Parathyroid adenoma (tissue), 2 donors: Measurements from ENCODE around the gene TOMM34.

Experiments
- H2AFZ ChIP-seq: fragments of 300-600 bp; sonication (generic); one replicate; pipeline ENCODE4 v1.7.0; 2017; ENCODE audit warnings: antibody characterized with exemption, mild to moderate bottlenecking
- H3K27ac ChIP-seq: fragments of 300-600 bp; sonication (generic); one replicate; pipeline ENCODE4 v1.7.0; 2017
- H3K27me3 ChIP-seq: fragments of 300-600 bp; sonication (generic); one replicate; pipeline ENCODE4 v1.7.0; 2017; ENCODE audit warnings: low read length; ENCODE audit not compliant: control insufficient read depth, insufficient read depth
- H3K36me3 ChIP-seq: fragments of 300-600 bp; sonication (generic); one replicate; pipeline ENCODE4 v1.7.0; 2017; ENCODE audit warnings: low read length; ENCODE audit not compliant: control insufficient read depth, insufficient read depth
- H3K4me1 ChIP-seq: fragments of 300-600 bp; sonication (generic); one replicate; pipeline ENCODE4 v1.7.0; 2017; ENCODE audit warnings: control low read depth
- H3K4me2 ChIP-seq: fragments of 300-600 bp; sonication (generic); one replicate; pipeline ENCODE4 v1.7.0; 2017; ENCODE audit warnings: low read length
- H3K4me3 ChIP-seq: fragments of 300-600 bp; sonication (generic); one replicate; pipeline ENCODE4 v1.7.0; 2017; ENCODE audit warnings: low read depth, low read length
- H3K79me2 ChIP-seq: fragments of 300-600 bp; sonication (generic); one replicate; pipeline ENCODE4 v1.7.0; 2017; ENCODE audit warnings: control low read depth
- H3K9ac ChIP-seq: fragments of 300-600 bp; sonication (generic); one replicate; pipeline ENCODE4 v1.7.0; 2017; ENCODE audit warnings: mild to moderate bottlenecking
- H3K9me3 ChIP-seq: fragments of 300-600 bp; sonication (generic); one replicate; pipeline ENCODE4 v1.7.0; 2017; ENCODE audit warnings: low read length; ENCODE audit not compliant: control insufficient read depth
- CTCF ChIP-seq: fragments of 300-600 bp; sonication (generic); IDR thresholded peaks from one replicate; pipeline ENCODE4 v1.7.0; 2017; ENCODE audit warnings: antibody characterized with exemption, mild to moderate bottlenecking
- donor health status: primary hyperparathyroidism.

TOMM34 gene

GRCh38 chr20:44981736-44982406 lies 21.7 kb upstream of the TOMM34 start:
- Histone ChIP-seq H3K4me3 (no peak overlapping the region), H3K4me1 (peaks cover 10% of the 10 kb centered on the region), H2AFZ (no peak overlapping the region), H3K27ac (no peak overlapping the region), H3K79me2 (no peaks in the 10 kb centered on the region), H3K27me3 (no peaks in the 10 kb centered on the region), H3K4me2 (no peak overlapping the region), H3K9me3 (no peaks in the 10 kb centered on the region), H3K36me3 (no peaks in the 10 kb centered on the region), H3K9ac (no peak overlapping the region)
- TF ChIP-seq CTCF = no peak

DNA sequence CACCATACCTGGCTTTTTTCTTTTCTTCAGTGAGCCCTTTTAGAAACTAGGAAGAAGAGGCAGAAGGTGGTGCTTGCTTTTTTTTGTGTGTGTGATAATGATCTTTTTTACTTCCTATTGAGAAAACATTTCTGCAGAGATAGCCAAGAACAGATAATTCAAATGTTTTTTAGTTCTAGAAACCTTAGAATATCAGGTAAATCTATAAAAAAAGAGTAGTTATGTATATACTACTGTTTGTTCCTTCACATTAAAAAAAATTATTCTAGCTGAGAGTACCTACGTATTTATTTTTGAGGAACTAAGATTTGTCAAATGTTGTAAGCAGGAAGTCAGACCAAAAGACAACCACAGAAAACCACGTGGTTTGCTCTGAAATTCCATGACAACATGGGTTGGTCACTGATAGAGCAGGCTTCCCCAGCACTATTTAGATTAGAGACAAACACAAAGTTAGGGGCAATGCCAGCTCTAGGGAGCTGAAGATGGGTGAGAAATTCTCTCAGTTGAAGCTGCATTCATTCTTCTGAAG lies 19.0 kb upstream of the TOMM34 start:
- peak overlapping the region; percentile 33 for H2AFZ ChIP-seq
- no peak overlapping the region for H3K4me3 ChIP-seq
- no peak for TF ChIP-seq CTCF
- H3K9ac ChIP-seq = no peak overlapping the region
- H3K4me2 ChIP-seq = peak overlapping the region; percentile 8
- H3K4me1 ChIP-seq = peaks cover 10% of the 10 kb centered on the region
- no peaks in the 10 kb centered on the region for H3K79me2 ChIP-seq
- no peaks in the 10 kb centered on the region for H3K27me3 ChIP-seq
- no peaks in the 10 kb centered on the region for H3K9me3 ChIP-seq
- no peaks in the 10 kb centered on the region for H3K36me3 ChIP-seq
- peak overlapping the region; percentile 62 for H3K27ac ChIP-seq

DNA sequence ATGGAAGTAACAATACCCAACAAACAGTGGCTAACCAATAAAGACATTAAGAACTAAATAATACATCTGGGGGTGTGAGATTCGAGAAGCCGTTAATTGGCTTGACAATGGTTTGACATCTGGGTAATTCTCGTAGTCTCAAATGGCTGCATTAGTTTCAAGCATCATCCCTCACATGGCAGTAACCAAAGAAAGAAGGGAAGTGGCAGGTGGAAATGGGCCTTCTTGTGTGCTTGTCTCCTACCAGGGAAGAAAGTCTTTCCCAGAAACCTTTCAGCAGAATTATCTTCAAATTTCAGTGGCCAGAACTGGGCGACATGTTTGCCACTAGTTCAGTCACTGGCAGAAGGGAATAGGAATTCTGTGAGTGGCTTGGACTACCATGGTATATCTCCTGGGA lies 16.5 kb upstream of the TOMM34 start:
- Histone ChIP-seq H3K27me3 (no peaks in the 10 kb centered on the region), H3K4me1 (peaks cover 10% of the 10 kb centered on the region), H3K4me2 (no peak overlapping the region), H3K9me3 (no peaks in the 10 kb centered on the region), H3K79me2 (no peaks in the 10 kb centered on the region), H3K27ac (no peak overlapping the region), H3K4me3 (no peak overlapping the region), H3K36me3 (no peaks in the 10 kb centered on the region), H3K9ac (no peak overlapping the region), H2AFZ (no peak overlapping the region)
- no peak for TF ChIP-seq CTCF

DNA sequence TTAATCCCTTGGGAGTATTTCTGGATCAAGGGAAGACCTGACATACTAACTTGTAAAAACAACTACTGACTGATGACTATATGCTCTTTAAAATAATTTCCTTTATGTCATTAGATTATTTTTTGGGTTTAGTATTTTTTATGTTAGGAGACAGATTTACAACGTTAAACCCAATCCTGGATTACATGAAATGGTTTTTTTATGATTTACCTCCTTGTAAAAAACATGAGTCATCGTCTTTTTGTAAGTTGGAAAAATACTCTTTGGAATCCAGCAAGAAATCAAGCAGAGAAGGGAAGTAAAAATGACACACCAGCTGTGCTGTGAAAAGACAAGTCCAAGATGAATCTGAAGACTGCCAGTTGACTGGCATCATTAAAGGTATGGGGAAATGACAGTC lies 12.9 kb upstream of the TOMM34 start:
- H3K27me3 ChIP-seq = no peaks in the 10 kb centered on the region
- no peaks in the 10 kb centered on the region for H3K79me2 ChIP-seq
- peaks cover 5% of the 10 kb centered on the region for H3K4me1 ChIP-seq
- no peak overlapping the region for H3K4me3 ChIP-seq
- no peak for TF ChIP-seq CTCF
- no peaks in the 10 kb centered on the region for H3K9me3 ChIP-seq
- no peak overlapping the region for H2AFZ ChIP-seq
- H3K4me2 ChIP-seq = no peak overlapping the region
- H3K36me3 ChIP-seq = no peaks in the 10 kb centered on the region
- no peak overlapping the region for H3K27ac ChIP-seq
- no peak overlapping the region for H3K9ac ChIP-seq

DNA sequence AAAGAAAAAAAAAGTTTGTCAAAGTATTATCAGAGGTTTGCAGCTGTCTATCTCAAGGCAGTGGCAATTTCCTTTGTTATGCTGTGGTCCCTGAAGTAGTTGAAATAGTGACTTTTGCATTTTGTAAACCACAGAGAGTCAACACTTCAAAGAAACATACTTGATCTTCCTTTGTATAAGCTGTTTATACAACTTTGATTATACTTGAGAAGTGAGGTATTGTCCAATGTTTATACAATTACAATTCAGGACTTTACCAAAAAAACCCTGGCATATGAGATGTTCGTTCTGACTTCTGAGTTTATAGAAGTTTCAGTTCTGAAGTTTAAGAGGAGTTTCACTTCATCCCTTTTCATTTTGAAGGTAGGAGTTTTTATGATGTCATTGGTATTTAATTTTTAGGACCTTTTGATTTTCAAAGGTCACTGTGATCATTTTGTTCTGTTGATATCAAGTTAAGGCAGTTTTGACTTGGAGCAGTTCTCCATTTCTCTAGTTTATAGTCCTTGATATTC lies 10.1 kb upstream of the TOMM34 start:
- H3K27ac ChIP-seq = no peak overlapping the region

More for the DNA sequence above, 10.1 kb upstream of the TOMM34 start:
- H3K79me2 ChIP-seq = no peaks in the 10 kb centered on the region
- no peak overlapping the region for H2AFZ ChIP-seq
- TF ChIP-seq CTCF = no peak
- H3K9me3 ChIP-seq = no peaks in the 10 kb centered on the region
- H3K4me2 ChIP-seq = no peak overlapping the region
- no peak overlapping the region for H3K4me3 ChIP-seq
- no peaks in the 10 kb centered on the region for H3K36me3 ChIP-seq
- peaks cover 6% of the 10 kb centered on the region for H3K4me1 ChIP-seq
- no peak overlapping the region for H3K9ac ChIP-seq
- H3K27me3 ChIP-seq = no peaks in the 10 kb centered on the region
